Measurements from ENCODE around the gene TCF21. TPM values are rescaled to one million over a fixed set of nuclear protein-coding genes. Genes with fewer than 3 reads are reported as not detected.
A peak's percentile ranks its signal among the peaks of the same experiment; 100 is the strongest.

TCF21 gene
- total RNA-seq (10 to 100 TPM in 1 of 9 donors, 1 to 10 TPM in 8; 2.3 to 15.1 (median 6.0) TPM), polyA plus RNA-seq (1 to 10 TPM; 2.6 to 3.4 (median 2.6) TPM)
- long read RNA-seq, donor 1, full-length matches to known transcripts = 3 of 3 reads
- long read RNA-seq, donor 1, partial matches to known transcripts = 0 of 3 reads
- long read RNA-seq, donor 1, other reads (novel, unspliced or antisense) = 0 of 3 reads
- long read RNA-seq, donor 2 = 0 reads
- long read RNA-seq, donor 3, full-length matches to known transcripts = 2 of 2 reads
- long read RNA-seq, donor 3, partial matches to known transcripts = 0 of 2 reads
- long read RNA-seq, donor 3, other reads (novel, unspliced or antisense) = 0 of 2 reads
- long read RNA-seq, donor 4, partial matches to known transcripts = 0 of 1 reads
- long read RNA-seq, donor 4, other reads (novel, unspliced or antisense) = 1 of 1 reads
- long read RNA-seq, donor 5, full-length matches to known transcripts = 19 of 21 reads
- long read RNA-seq, donor 5, partial matches to known transcripts = 0 of 21 reads
- long read RNA-seq, donor 5, other reads (novel, unspliced or antisense) = 2 of 21 reads
- long read RNA-seq, donor 6, full-length matches to known transcripts = 5 of 5 reads
- long read RNA-seq, donor 6, partial matches to known transcripts = 0 of 5 reads
- long read RNA-seq, donor 6, other reads (novel, unspliced or antisense) = 0 of 5 reads
- long read RNA-seq, donor 7, full-length matches to known transcripts = 1 of 1 reads
- long read RNA-seq, donor 7, partial matches to known transcripts = 0 of 1 reads
- long read RNA-seq, donor 7, other reads (novel, unspliced or antisense) = 0 of 1 reads
- long read RNA-seq, donor 8, full-length matches to known transcripts = 6 of 6 reads
- long read RNA-seq, donor 8, partial matches to known transcripts = 0 of 6 reads
- long read RNA-seq, donor 8, other reads (novel, unspliced or antisense) = 0 of 6 reads
- long read RNA-seq, donor 9, partial matches to known transcripts = 0 of 1 reads
- long read RNA-seq, donor 9, other reads (novel, unspliced or antisense) = 0 of 1 reads
- long read RNA-seq, donor 10, full-length matches to known transcripts = 2 of 2 reads
- long read RNA-seq, donor 10, partial matches to known transcripts = 0 of 2 reads
- long read RNA-seq, donor 10, other reads (novel, unspliced or antisense) = 0 of 2 reads

DNA sequence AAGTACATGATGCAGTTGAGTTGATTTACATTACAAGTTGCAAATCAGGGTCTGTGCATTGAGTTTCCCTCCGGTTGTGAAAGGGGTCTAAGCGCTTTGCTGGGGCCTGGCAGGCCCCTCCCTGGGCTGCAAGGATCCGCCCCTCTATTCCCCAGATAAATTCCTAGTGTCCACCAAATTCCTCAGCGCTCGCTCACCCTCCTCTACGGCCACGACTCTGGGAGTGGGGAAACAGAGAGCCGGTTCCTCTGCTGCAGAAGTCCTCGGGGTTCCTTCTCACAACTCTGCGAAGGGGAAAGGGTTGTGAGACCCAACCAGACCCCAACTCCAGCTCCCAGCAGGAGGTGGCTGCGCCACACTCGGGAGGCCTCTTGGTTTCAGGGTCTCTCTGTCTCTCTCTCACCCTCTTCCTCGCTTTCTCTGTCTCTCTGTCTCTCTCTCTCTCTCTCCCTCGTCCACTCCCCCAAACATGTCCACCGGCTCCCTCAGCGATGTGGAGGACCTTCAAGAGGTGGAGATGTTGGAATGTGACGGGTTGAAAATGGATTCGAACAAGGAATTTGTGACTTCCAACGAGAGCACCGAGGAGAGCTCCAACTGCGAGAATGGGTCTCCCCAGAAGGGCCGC, at the start of gene TCF21:
Gene TCF21 (plus strand): TSS at position 185 of the 628 bp plus-strand sequence. CDS start 285 bp downstream, at position 470.
- H3K9me3 ChIP-seq (replicated peaks in 1 of 3) = no peaks in the 10 kb centered on the region
- peaks cover 53% of the 10 kb centered on the region for H3K27me3 ChIP-seq
- peak within 1 kb of the TSS in 1 of 4 donors; percentile 28 for H3K4me3 ChIP-seq
- intact Hi-C loops (cut with DNase I) = no loop called here
- no peaks in the 10 kb centered on the region for H3K36me3 ChIP-seq (replicated peaks in 1 of 2)
- 24 to 32% (median 27%) methylated on average over 22 of the region's 22 CpGs for WGBS, 4 donors
- no peak for TF ChIP-seq POLR2A (IDR thresholded peaks at IDR 0.05)
- TF ChIP-seq, protein P1, sequence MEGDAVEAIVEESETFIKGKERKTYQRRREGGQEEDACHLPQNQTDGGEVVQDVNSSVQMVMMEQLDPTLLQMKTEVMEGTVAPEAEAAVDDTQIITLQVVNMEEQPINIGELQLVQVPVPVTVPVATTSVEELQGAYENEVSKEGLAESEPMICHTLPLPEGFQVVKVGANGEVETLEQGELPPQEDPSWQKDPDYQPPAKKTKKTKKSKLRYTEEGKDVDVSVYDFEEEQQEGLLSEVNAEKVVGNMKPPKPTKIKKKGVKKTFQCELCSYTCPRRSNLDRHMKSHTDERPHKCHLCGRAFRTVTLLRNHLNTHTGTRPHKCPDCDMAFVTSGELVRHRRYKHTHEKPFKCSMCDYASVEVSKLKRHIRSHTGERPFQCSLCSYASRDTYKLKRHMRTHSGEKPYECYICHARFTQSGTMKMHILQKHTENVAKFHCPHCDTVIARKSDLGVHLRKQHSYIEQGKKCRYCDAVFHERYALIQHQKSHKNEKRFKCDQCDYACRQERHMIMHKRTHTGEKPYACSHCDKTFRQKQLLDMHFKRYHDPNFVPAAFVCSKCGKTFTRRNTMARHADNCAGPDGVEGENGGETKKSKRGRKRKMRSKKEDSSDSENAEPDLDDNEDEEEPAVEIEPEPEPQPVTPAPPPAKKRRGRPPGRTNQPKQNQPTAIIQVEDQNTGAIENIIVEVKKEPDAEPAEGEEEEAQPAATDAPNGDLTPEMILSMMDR (IDR thresholded peaks at IDR 0.05) = no peak
- peak in 1 of 7 donors; percentile 32 for DNase-seq
- peaks cover 4 to 9% of the 10 kb centered on the region in 2 donors for H3K4me1 ChIP-seq (replicated peaks in 1 of 2)
- H3K27ac ChIP-seq = peak within 1 kb of the TSS in 4 of 5 donors; percentile 16 to 74 (median 58)

DNA sequence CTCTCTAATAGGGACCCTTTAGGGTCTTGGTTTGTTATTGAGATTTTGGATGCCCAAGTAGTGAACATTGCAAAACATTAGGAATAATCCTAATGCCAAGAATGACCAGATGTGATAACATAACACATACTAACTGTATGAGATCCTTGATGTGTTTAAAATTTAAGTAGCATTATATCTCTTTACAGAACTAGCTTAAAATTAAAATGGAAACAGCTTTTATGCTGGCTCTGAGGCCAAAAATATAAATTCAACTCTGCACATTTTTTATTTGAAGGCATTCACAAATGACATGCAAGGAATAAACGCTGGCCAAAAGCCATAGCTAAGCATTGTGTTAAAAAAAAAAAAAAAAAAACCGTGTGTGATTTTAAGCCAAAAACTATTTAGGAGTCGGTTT, 47.7 kb upstream of the TCF21 start:
- H3K36me3 ChIP-seq (replicated peaks in 1 of 2) = no peaks in the 10 kb centered on the region
- intact Hi-C loops (cut with DNase I) = no loop called here
- H3K27me3 ChIP-seq = no peaks in the 10 kb centered on the region
- H3K27ac ChIP-seq = no peak overlapping the region
- no peaks in the 10 kb centered on the region for H3K4me1 ChIP-seq (replicated peaks in 1 of 2)
- DNase-seq = no peak
- H3K9me3 ChIP-seq (replicated peaks in 1 of 3) = no peaks in the 10 kb centered on the region
- TF ChIP-seq, protein P1 (IDR thresholded peaks at IDR 0.05) = no peak
- no peak for TF ChIP-seq POLR2A (IDR thresholded peaks at IDR 0.05)
- WGBS, 4 donors = 48 to 54% (median 52%) methylated on average over 3 of the region's 3 CpGs
- no peak overlapping the region for H3K4me3 ChIP-seq

DNA sequence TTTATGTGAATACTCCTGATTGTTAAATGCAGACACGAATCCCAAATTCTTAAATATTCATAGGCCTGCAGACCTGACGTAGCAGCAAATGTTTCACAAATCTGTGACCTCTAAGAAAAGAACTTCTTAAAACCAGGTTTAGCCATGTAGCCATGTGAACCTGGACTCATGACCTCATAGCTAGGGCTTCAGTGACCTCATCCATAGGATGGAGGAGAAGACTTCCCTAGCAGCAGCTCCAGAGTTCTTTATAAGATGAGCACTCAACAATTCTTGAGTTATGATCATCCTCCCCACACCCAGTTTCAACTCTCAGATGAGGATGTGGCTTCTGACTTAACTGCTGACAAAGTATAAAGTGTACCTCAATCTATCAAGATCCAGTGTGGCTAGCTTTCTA, 45.8 kb upstream of the TCF21 start:
- H3K4me1 ChIP-seq (replicated peaks in 1 of 2) = no peaks in the 10 kb centered on the region
- H3K27ac ChIP-seq = no peak overlapping the region
- intact Hi-C loops (cut with DNase I) = no loop called here
- H3K9me3 ChIP-seq (replicated peaks in 1 of 3) = no peaks in the 10 kb centered on the region
- TF ChIP-seq, protein P1 (IDR thresholded peaks at IDR 0.05) = no peak
- no peak for TF ChIP-seq POLR2A (IDR thresholded peaks at IDR 0.05)
- WGBS, 4 donors = 82 to 89% (median 88%) methylated on average over 2 of the region's 2 CpGs
- H3K36me3 ChIP-seq (replicated peaks in 1 of 2) = no peaks in the 10 kb centered on the region
- no peak for DNase-seq
- H3K27me3 ChIP-seq = no peaks in the 10 kb centered on the region
- H3K4me3 ChIP-seq = no peak overlapping the region

All from adrenal gland (tissue), 19 donors.